GM18870 (cell line): ENCODE data around the gene AGBL5.
"Not testable (repeated sequence)": the region's sequence is repeated elsewhere in the genome, so short reads cannot be mapped to it uniquely, and the experiment has no call there.

Source experiments
- ATAC-seq: cut with Tn5 transposase; IDR thresholded peaks from one replicate; pipeline ENCODE4 v1.9.1; 2021; ENCODE audit warnings: moderate library complexity; ENCODE audit not compliant: unreplicated experiment

The AGBL5 gene

GRCh38 chr2:27051902-27052645 is 606 bp downstream of the AGBL5 start:
- ATAC-seq = no peak

GRCh38 chr2:27053321-27053720 is 1.9 kb downstream of the AGBL5 start:
- no peak for ATAC-seq

GRCh38 chr2:27053776-27054175 is 2.3 kb downstream of the AGBL5 start:
- no peak for ATAC-seq

- no peak for ATAC-seq
Observed at GRCh38 chr2:27054721-27055120, 3.3 kb downstream of the AGBL5 start.

- no peak for ATAC-seq
Observed at GRCh38 chr2:27057184-27057583, 5.7 kb downstream of the AGBL5 start.

- ATAC-seq = no peak
Observed at GRCh38 chr2:27058210-27058609, 6.7 kb downstream of the AGBL5 start.

- no peak for ATAC-seq
Observed at GRCh38 chr2:27059141-27059820, 7.8 kb downstream of the AGBL5 start.

- ATAC-seq = no peak
Observed at GRCh38 chr2:27060323-27060722, 8.9 kb downstream of the AGBL5 start.

GRCh38 chr2:27065128-27065527 is 13.7 kb downstream of the AGBL5 start:
- no peak for ATAC-seq

- no peak for ATAC-seq
Observed at GRCh38 chr2:27067385-27067784, 15.9 kb downstream of the AGBL5 start.

GRCh38 chr2:27069436-27069835 is 18.0 kb downstream of the AGBL5 start:
- ATAC-seq = no peak

- no peak for ATAC-seq
Observed at GRCh38 chr2:27069961-27070618, 18.6 kb downstream of the AGBL5 start.

GRCh38 chr2:27070653-27071276 is 19.3 kb downstream of the AGBL5 start:
- ATAC-seq = no peak

GRCh38 chr2:27071277-27071989 is 20.0 kb downstream of the AGBL5 start, which contains the start of gene OST4:
TSS of gene OST4 (minus strand) at chr2:27071654.
- ATAC-seq = peak; percentile 66

GRCh38 chr2:27071990-27072830 is 20.7 kb downstream of the AGBL5 start:
- ATAC-seq = peak; percentile 18

GRCh38 chr2:27072920-27073319 is 21.5 kb downstream of the AGBL5 start:
- ATAC-seq = no peak

- ATAC-seq = no peak
Observed at GRCh38 chr2:27073782-27074181, 22.3 kb downstream of the AGBL5 start.

- ATAC-seq = no peak
Observed at GRCh38 chr2:27074738-27075565, 23.5 kb downstream of the AGBL5 start.

GRCh38 chr2:27075566-27075871 is 24.1 kb downstream of the AGBL5 start:
- ATAC-seq = not testable (repeated sequence)
